ENCODE results near the gene ZNF668.

Gene ZNF668

DNA sequence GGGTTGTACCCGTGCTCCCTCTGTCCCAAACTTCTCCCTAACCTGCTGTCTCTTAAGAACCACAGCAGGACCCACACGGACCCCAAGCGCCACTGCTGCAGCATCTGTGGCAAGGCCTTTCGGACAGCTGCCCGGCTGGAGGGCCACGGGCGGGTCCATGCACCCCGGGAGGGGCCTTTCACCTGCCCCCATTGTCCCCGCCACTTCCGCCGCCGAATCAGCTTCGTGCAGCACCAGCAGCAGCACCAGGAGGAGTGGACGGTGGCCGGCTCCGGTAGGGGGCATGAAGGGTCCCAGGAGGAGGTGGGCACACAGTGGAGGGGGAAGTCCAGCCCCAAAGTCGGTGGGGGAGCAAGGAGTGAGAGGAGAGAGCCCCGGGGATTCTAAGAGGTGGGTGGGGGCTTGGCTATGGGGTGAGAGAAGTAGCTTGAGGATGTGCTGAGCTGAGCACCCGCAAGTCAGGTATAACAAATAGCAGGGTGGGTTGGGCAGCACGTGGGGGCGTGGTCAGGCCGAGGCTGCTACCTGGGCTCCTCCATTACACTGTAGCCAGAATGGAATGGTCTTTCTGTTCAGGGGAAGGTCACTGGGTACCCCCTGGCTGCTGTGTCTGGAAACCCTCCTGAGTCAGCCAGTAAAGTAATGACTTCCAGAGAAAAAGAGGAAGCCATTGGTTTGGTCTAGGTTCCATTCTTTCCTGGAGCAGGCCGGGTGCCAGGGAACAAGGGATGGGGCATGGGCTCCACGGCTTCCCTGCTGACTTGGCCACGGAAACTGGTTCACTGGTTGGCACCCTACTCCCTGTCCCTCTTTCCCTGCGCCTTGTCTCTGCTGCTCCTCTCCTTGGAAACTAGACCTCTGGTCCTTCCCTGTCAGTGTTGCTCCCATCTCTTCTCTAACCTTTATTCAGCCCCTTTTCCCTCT, 7.7 kb upstream of the ZNF668 start:
- no peak for DNase-seq

DNA sequence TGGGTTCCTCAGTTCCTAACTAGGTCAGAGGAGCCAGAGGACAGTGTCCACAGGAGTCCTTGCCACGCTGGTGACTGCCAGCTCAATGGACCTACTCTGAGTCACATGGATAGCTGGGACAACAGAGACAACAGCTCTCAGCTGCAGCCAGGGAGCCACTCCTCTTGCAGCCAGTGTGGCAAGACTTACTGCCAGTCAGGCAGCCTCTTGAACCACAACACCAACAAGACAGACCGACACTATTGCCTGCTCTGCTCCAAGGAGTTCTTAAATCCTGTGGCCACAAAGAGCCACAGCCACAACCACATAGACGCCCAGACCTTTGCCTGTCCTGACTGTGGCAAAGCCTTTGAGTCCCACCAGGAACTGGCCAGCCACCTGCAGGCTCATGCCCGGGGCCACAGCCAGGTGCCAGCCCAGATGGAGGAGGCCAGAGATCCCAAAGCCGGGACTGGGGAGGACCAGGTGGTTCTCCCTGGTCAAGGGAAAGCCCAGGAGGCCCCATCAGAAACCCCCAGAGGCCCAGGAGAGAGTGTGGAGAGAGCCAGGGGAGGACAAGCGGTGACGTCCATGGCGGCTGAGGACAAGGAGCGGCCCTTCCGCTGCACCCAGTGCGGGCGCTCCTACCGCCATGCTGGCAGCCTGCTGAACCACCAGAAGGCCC, 6.8 kb upstream of the ZNF668 start:
- no peak for DNase-seq

DNA sequence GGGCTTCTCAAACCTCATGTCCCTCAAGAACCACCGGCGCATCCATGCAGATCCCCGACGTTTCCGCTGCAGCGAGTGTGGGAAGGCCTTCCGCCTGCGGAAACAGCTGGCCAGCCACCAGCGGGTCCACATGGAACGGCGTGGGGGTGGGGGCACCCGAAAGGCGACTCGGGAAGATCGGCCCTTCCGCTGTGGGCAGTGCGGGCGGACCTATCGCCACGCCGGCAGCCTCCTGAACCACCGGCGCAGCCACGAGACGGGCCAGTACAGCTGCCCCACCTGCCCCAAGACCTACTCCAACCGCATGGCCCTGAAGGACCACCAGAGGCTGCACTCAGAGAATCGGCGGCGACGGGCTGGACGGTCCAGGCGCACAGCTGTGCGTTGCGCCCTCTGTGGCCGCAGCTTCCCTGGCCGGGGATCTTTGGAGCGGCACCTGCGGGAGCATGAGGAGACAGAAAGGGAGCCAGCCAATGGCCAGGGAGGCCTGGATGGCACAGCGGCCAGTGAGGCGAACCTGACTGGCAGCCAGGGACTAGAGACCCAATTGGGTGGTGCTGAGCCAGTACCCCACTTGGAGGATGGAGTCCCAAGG, 6.1 kb upstream of the ZNF668 start:
- no peak for DNase-seq

DNA sequence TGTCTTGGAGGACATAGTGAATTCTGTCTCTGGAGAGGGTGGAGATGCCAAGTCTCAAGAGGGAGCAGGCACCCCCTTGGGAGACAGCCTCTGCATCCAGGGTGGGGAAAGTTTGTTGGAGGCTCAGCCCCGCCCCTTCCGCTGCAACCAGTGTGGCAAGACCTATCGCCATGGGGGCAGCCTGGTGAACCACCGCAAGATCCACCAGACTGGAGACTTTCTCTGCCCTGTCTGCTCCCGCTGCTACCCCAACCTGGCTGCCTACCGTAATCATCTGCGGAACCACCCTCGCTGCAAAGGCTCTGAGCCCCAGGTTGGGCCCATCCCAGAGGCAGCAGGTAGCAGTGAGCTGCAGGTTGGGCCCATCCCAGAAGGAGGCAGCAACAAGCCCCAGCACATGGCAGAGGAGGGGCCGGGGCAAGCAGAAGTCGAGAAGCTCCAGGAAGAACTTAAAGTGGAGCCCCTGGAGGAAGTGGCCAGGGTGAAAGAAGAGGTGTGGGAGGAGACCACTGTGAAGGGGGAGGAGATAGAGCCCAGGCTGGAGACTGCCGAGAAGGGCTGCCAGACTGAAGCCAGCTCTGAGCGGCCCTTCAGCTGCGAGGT, 5.4 kb upstream of the ZNF668 start:
- no peak for DNase-seq

- no peak for DNase-seq
These were observed 4.7 kb upstream of the ZNF668 start for GRCh38 chr16:31078597-31079341.

- DNase-seq: no peak
These were observed 3.8 kb upstream of the ZNF668 start for GRCh38 chr16:31077592-31078396.

GRCh38 chr16:31077024-31077423, 3.0 kb upstream of the ZNF668 start:
- DNase-seq: no peak

DNA sequence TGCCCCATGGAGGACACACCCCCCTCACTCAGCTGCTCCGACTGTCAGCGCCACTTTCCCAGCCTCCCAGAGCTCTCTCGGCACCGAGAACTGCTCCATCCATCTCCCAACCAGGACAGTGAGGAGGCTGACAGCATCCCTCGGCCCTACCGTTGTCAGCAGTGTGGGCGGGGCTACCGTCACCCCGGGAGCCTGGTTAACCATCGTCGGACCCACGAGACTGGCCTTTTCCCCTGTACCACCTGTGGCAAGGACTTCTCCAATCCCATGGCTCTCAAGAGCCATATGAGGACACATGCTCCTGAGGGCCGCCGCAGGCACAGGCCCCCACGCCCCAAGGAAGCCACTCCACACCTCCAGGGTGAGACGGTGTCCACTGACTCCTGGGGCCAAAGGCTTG, 2.3 kb upstream of the ZNF668 start:
- no peak for DNase-seq

- no peak for DNase-seq
These were observed 759 bp upstream of the ZNF668 start for GRCh38 chr16:31074814-31075183.

DNA sequence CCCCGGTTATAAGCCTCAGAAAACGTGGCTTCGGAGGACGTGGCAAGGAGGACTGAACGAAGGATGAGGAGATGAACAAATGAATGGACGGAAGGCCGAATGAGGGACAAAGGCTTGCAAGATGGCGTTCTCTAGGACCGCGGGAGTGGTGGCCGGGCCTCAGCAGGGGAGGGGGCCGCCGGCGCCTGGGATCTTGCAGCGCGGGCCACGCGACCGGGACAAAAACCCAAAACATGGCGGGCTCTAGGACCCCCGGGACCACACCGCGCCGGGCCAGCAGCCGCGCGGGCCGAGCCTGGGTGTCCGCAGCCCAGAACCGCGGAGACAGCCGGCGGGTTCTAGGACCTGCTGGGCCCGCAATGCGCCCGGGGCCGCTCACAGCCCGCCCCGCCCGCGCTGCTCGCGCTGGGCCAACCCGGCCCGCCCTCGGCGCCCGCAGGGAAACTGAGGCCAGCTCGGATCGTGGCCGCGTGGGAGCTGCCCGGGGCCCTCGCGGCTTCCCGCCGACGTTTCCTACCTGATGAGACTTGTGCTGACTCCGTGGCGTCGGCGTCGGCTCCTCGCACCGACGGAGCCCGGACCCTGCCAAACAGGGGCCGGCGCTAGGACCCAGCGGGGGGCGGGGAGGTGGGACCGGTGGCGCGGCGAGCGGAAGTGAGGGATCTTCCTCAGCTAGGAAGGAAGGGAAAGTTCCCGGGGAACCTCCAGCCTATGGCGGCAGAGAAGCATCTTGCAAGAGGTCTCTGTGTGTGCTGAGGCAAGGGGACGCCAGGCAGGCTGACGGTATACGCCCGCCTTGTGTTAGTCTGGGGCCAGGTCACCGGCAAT, 684 bp downstream of the ZNF668 start:
- peak; percentile 64 for DNase-seq

DNA sequence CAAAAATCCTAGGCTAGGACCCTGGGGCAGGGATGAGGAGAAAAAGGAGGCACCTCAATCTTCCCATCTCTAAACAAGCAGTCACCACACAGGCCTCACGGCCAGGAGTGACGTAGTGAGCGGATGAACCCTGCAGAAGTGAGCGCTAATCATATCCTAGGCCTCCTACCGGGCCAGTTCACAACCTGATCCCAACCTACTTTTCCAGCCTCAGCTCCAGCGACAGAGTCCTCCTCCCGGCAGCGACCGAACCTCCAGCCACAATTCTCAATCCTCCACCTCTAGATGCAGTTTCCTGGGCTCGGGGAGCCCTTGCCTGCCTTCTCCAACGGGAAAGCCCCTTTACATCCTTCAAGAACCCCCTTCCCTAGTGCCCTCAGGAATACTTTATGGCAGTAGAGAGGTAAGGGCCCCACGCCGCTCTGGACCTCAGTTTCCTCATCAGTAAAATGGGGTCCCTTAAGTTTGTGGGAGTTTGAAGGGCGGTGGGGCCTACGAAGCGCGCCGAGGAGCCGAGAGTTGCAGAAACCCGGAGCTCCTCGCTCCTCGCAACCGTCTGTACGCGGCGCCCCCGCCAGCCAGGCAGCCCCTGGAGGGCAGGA, 1.4 kb downstream of the ZNF668 start:
- peak; percentile 31 for DNase-seq

GRCh38 chr16:31071861-31072260, 2.2 kb downstream of the ZNF668 start:
- no peak for DNase-seq

DNA sequence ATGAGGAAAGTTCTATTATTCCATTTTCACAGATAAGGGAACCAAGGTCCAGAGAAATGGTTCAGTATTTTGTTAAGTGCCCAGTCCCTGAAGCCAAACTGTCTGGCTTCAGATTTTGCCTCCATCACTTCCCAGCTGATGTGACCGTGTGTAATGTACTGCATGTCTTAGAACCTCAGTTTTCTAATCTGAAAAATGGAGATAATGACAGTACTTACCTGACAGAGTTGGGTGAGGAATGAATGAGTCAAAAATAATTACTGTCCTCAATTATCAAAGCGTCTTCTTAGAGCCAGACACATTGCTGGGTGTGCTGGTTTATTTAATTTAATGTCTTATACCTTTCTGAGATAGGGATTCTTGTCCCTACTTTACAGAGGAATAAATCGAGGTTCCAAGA, 6.7 kb downstream of the ZNF668 start:
- no peak for DNase-seq

GRCh38 chr16:31064882-31065461, 9.1 kb downstream of the ZNF668 start:
- DNase-seq: no peak

DNA sequence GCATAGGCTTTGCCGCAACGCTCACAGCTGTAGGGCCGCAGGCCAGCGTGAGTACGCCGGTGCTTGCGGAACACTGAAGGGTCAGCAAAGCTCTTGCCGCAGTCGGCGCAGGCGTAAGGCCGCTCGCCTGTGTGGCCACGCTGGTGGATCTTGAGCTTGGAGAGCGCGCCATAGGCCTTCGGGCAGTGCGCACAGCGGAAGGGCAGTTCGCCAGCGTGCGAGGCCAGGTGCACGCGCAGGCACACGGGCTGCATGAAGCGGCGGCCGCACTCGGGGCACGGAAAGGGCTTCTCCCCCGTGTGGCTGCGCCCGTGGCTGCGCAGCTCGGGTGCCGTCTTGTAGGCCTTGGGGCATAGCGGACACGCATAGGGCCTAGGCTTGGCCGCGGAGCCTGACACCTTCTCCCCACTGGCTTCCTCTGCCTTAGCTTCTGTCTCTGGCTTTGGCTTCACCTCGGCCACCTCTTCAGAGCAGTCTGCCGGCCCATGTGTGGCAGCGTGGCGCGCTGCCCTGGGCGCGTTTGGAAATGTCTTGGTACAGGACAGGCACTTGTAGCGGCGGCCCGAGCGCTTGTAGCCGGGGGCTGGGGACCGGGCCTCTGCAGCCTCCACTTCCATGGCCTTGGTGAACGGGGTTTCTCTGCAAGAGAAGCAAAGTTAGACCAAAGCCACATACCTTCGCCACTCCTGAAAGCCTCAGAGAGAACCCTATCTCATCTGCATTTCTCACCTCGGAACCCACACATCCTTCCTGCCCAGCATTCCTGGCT, 10.0 kb downstream of the ZNF668 start:
- no peak for DNase-seq

DNA sequence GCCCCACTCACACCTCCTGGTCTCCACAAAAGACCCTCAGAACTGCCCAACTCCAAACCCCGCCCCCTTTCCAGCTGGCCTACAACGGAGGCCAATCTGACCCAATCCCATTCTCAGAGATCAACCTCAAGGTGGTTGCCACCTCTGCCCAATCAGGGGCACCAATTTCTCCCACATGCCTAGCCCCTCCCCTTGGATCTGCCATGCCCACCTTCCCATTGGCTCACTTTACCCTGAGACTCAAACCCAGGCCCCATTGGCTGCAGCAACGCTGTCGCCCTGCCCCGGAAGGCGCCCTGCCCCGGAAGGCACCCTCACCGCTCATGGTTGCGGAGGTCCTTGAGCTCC, 10.6 kb downstream of the ZNF668 start:
- no peak for DNase-seq

- DNase-seq: no peak
These were observed 12.1 kb downstream of the ZNF668 start for GRCh38 chr16:31061813-31062440.

GRCh38 chr16:31061126-31061812, 12.8 kb downstream of the ZNF668 start:
- DNase-seq: no peak

Data from DMS 273 treated with DMSO at 0.1 percent for 48 hours (cell line).